G401 (cell line): Measurements from ENCODE around the gene BPIFB6. TPM values are rescaled to one million over a fixed set of nuclear protein-coding genes. Genes with fewer than 3 reads are reported as not detected.

Experiments
- DNase-seq: peaks from one replicate; pipeline ENCODE4 v3.0.0-alpha.2; 2015; ENCODE audit warnings: low spot score
- in situ Hi-C: cut with HindIII; loops from 2 replicates; pipeline ENCODE4 v1.10.0; 2016; ENCODE audit warnings: low sequenced_read_pairs, mixed read lengths
- total RNA-seq: library from RNA; depleted of rRNA; stranded (reverse); fragments of >200 nt; shearing (Covaris generic); gene quantifications from 2 replicates; pipeline ENCODE4 v1.2.3, GENCODE V29; 2014

The BPIFB6 gene
- total RNA-seq, 1 experiment from 2014 or later, result not detected

DNA sequence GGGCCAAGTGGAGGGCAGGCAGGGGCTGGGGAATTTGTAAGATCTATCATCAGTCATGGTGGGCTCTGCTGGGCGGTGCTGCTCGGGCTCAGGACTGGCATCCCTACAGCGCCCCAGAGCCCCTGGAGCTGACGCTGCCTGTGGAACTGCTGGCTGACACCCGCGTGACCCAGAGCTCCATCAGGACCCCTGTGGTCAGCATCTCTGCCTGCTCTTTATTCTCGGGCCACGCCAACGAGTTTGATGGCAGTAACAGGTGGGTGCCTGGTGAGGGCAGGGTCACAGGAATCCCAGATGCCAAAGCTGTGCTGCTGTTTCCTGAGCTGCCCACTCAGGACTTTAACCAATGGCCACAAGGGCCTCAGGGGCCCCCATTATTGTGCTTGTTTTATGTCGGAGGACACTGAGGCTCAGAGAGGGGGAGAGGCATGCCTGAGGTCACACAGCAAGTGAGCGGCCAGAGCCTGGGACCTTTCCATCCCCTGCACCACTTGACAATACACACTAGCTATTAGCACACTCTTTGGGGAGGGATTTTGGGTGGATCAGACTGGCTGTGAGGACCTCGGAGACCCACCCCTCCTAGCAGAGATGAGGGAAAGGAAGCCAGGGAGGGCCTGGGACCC is 17.6 kb upstream of the BPIFB6 start:
- in situ Hi-C loops, result no loop called here
- no peak for DNase-seq

DNA sequence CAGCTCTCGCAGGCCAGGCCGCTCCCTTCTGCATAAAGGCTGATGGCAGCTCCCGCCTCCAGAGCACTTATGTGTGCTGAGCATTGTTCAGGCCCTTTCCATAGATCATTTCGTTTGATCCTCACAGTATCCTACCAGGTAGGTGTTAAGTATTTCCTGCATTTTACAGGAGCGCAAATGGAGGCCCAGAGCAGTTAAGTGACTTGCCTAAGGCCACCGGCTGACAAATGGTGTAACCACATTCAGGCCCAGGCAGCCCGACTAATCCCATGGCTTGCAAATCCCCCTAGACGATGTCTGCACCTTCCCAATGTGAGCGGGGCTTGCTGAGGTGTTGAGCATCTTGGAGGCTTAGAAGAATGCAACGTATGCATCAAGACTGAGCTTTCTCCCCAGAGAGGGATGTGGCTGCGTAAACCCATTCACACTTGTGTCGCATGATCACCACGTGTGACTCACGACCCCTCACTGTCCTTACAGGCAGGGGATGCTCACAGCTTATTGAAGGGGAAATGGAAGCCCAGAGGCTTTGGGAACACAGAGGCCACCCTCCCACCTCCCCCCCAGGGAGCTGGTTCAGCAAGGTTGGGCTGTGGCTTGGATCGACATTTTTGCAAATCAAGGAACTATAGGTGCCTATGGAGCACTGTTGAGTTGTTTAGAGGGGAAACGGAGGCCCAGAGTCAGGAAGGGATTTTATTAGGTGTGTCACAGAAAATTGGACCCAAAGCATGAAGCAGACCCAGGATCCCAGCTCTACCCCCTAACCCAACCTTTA is 16.9 kb upstream of the BPIFB6 start:
- in situ Hi-C loops, result no loop called here
- no peak for DNase-seq

DNA sequence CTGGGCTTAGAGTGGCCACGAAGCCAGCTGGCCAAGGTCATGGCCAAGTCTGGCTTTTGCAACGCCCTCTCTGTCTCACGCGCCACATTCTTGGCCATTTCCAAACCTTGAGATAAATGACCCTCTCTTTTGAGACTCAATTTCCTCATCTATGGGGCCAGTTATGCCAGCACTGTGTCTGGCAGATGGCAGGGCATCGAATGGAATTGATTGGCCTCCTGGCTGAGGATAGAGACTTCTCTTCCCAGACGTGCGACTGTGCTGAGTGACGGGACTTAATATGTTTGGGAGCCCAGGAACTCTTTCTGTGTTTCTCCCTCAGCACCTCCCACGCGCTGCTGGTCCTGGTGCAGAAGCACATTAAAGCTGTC is 16.3 kb upstream of the BPIFB6 start:
- no peak for DNase-seq
- in situ Hi-C loops, result no loop called here

- no peak for DNase-seq
- in situ Hi-C loops, result no loop called here
Measured at GRCh38 chr20:33015700-33016580, 15.5 kb upstream of the BPIFB6 start.

DNA sequence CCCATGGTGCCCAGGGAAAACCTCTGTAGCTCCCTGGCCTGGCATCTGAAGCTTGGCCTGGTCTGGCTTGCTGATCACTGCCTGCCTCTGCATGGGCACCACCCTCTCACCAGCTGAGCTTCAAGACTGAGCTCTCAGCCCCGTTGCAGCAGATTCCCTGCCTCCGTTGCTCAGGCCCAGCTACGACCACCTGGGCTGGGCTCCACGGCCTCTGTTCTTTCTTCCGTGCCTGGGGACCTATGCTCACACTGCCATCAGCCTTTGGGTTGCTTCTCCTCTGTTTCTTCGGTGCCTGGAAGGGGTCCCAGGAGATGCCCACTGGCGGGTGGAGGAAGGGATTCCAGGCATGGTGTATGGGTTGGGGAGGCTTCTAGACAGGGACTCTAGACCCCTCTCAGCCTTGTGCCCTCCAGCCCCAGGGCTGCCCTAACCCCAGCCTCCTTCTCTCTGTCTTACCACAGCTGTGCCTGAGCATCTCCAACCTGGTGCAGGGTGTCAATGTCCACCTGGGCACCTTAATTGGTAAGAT is 14.8 kb upstream of the BPIFB6 start:
- in situ Hi-C loops, result no loop called here
- no peak for DNase-seq

GRCh38 chr20:33017542-33017941 is 13.9 kb upstream of the BPIFB6 start:
- DNase-seq, result no peak
- in situ Hi-C loops, result no loop called here

- DNase-seq, result no peak
- in situ Hi-C loops, result no loop called here
Measured at GRCh38 chr20:33018169-33018931, 13.1 kb upstream of the BPIFB6 start.

DNA sequence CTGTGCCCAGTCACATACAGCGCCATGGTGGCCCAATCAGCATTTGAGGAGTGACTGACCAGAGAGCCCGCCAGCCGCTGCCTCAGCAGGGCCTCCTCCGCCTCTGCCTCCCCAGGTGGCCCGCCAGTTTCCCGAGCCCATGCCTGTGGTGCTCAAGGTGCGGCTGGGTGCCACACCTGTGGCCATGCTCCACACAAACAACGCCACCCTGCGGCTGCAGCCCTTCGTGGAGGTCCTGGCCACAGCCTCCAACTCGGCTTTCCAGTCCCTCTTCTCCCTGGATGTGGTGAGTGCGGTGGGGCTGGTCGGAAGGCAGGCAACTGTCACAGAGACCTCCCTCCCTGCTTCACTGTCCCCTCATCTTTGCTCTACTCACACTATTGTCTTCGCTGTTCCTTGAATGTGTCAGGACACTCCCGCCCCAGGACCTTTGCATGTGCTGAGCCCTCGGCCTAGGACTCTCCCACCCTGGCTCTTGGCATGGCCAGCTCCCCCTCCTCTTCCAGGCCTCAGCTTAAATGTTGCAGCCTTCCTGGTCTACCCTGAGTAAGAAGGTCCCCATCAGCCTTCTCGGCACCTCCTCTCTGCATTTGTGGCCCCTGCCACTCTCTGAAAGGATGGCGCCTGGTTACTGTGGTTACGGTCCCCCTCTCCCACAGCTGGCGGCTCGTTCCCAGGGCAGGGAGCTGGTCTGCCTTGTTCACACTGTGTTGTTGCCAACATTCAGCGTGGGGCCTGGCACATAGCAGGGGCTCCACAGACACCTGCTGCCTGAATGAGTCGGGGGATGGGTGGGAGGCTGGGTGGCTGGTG is 11.8 kb upstream of the BPIFB6 start:
- in situ Hi-C loops, result no loop called here
- no peak for DNase-seq

DNA sequence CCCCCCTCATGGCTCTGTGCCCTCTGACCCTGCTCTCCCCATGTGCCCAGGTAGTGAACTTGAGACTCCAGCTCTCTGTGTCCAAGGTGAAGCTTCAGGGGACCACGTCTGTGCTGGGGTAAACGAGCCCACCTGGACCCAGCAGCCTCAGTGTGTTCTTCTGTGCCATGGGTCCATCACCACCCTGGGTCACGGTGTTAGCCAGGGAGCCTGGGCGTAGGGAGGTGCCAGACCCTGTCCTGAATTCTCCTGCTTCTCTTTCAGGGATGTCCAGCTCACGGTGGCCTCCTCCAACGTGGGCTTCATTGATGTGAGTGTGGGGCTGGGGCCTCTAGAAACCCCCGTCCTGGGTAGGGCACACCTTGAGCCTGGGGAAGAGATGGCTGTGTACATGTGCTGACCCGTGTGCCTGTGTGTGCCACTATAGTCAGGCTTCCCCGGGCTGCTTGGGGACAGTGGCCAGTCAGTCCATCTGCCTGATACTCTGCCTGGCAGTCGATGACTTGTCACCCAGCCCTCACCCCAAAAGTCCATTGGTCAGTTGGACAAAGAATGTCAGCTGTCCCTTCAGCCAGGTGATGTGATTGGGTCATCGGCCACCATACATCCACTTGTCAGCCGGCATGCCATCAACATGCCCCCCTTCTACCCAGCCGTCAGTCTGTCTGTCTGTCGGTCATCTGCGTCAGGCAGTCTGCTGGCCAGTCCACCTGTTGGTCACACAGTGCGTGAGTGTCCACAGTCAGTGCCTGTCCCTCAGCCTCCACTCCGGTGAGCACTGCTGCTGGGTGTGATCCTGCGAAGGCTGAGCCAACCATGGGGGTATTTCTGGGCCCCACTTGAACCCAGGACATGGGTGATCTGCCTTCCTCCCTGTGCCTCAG is 10.9 kb upstream of the BPIFB6 start:
- DNase-seq, result no peak
- in situ Hi-C loops, result no loop called here

GRCh38 chr20:33021879-33022278 is 9.6 kb upstream of the BPIFB6 start:
- no peak for DNase-seq
- in situ Hi-C loops, result no loop called here

DNA sequence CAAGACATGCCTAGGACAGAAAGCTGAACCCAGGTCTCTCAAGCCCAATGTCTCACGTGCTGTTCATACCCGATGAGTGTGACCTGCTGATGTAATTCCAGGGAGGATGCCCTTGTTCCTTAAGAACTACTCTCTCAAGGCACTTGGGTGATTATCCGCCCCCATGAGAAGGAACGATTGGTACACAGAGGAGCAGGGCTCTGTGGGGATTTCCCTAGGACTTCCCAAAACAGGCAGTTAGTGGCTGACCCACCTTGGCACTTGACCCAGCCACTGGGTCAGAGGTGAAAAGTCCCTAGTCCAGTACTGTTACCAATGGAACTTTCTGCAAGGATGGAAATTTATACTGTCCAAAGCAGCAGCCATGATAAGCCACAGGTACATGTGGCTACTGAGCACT is 9.2 kb upstream of the BPIFB6 start:
- DNase-seq, result no peak
- in situ Hi-C loops, result no loop called here

DNA sequence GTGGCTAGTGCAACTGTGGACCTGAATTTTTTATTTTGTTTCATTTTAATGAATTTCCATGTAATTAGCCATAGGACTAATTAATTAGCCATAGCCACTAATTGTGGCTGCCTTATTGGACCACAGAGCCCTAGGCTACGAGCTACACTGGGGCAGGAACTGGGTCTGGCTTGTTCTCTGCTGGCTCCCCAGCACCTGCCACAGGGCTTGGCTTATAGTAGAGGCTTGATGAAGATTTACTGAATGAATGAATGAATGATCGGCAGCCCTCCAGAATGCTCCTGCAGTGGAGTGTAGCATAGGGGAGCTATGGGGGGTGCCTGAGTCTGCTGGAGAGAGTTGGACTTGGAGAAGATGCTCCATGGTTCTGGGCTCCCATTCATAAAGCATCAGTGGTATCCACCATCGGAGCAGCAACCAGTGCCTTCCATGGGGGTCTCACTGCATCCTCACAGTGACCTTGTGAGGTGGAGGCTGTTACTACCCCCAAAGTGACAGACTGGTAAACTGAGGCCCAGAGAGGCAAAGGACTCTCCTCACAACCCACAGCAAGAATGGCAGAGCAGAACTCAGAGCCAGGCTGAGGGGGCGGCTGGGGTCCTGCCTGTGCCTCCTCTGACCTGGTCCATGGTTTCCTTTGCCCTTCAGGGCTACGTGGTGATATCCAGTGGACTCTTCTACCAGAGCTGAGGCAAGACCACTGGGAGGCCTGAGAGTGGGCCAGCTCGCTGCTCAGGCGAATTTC is 8.6 kb upstream of the BPIFB6 start:
- DNase-seq, result no peak
- in situ Hi-C loops, result no loop called here

GRCh38 chr20:33023439-33024242 is 7.8 kb upstream of the BPIFB6 start:
- in situ Hi-C loops, result no loop called here
- DNase-seq, result no peak

GRCh38 chr20:33024243-33024560 is 7.2 kb upstream of the BPIFB6 start:
- in situ Hi-C loops, result no loop called here

DNA sequence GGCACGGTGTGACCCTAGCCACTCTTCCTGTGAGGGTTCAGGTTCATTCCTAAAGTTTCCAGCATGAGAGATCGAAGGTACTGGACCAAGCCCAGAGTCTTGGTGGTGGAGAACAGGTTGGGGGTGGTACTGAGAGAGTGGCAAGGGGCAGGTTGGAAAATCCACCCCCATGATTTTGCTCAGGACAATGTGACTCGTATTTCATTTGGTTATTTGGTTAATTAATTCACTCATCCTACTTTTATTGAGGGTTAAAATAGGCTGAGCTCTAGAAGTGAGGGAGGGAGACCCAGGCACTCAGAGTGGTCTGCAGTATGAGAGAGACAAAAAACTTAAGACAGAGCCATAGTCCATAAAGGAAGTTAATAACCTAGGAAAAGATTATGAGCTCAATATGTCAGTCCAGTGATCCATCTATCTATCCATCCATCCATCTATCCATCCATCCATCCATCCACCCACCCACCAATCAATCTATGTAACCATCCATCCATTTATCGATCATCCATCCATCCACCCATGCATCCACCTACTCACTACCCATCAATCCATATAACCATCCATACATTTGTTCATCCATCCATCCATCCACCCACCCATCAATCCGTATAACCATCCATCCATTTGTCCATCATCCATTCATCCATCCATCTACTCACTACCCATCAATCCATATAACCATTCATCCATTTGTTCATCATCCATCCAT is 6.7 kb upstream of the BPIFB6 start:
- DNase-seq, result no peak
- in situ Hi-C loops, result no loop called here

More at GRCh38 chr20:33024243-33024560, 7.2 kb upstream of the BPIFB6 start:
- no peak for DNase-seq
